Mesenteric fat pad (tissue), 1 donor: Measurements from ENCODE around the gene PAQR5. TPM values are rescaled to one million over a fixed set of nuclear protein-coding genes. Genes with fewer than 3 reads are reported as not detected.
"Not testable (repeated sequence)": the region's sequence is repeated elsewhere in the genome, so short reads cannot be mapped to it uniquely, and the experiment has no call there.

Source experiments
- DNase-seq: peaks from one replicate; pipeline ENCODE4 v3.0.0-alpha.2; 2020; ENCODE audit warnings: low spot score
- total RNA-seq: library from RNA; stranded (reverse); fragmentation: NEBNext Ultra II Directional; extraction: Animal tissue kit (Norgen Biotek cat#: 25700); gene quantifications from one replicate; pipeline ENCODE4 v1.2.1, GENCODE V29; 2021
- donor health status: DM: yes; HTN: yes; CAD: no.

PAQR5 gene
- total RNA-seq, 1 donor from 2014 or later = 0.74 TPM

DNA sequence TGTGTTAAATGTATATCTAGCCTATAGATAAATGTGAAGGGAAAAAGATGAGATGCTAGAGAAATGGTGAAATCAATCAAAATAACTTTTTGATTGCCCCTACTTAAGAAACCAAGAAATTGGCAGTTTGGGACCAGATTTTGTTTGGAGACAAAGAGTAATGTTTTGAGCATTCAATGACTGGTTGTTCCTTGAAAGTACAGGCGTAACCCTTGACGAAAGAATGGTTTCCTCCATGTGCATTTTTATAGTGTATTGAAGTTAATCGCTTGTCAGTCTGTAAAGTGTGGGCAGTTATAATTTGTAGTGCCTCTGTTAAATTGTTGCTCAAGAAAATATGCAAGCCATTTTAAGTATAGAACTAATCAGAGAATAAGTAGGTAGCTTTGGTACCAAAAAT, 116.7 kb downstream of the PAQR5 start:
- no peak for DNase-seq

DNA sequence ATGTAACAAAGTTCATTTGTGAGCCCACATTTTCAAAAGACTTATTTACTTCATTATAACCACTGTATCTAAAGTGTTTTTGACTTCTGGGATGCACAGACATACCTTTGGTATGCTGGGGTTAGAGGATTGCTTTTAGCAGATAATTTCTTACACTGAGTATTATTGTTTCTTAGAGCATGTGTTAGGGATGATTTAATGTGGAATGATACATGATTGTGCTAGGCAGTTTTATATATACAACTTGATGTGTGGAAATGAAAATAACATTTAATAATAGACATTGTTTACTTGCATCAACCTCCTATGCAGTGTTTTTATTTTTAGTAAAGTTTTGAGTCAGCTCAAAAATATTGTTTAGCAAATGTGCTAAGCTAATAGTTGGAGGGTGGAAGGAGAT, 118.9 kb downstream of the PAQR5 start:
- no peak for DNase-seq

DNA sequence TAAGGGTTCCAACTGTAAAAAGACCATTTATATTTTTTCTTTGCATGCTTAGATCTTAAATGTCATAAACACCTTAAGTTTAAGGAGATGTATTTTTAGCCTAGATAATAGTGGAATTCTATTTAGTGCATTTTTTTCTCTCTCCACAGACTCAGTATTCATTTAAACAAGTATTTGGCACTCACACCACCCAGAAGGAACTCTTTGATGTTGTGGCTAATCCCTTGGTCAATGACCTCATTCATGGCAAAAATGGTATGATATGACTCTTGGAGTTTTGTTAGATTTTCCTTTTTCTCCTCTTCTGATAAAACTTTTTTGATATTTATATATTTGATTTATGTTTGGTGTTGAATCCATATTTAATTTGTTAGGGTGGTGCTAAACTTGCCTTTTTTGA, 122.8 kb downstream of the PAQR5 start:
- DNase-seq = no peak

DNA sequence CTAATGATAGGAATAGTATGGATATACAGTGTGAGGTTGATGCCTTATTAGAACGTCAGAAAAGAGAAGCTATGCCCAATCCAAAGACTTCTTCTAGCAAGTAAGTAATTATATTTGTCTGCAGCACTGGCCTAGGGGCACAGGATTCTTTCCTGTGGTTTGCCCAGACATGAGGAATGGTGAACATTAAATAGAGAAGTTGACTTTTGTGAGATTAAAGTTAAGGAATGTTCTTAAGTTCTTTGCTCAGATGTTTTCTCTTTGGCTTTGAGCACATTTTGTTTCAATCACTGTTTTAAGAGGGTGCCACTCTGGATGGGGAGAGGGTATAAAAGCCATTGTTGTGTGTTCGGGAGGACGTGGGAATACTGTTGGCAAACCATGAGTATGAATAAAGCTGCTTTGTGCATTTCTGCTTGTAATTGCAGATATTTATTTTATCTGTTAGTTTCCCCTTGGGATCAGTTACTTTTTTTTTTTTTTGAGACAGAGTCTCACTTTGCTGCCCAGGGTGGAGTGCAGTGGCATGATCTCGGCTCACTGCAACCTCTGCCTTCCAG, 123.7 kb downstream of the PAQR5 start:
- no peak for DNase-seq

DNA sequence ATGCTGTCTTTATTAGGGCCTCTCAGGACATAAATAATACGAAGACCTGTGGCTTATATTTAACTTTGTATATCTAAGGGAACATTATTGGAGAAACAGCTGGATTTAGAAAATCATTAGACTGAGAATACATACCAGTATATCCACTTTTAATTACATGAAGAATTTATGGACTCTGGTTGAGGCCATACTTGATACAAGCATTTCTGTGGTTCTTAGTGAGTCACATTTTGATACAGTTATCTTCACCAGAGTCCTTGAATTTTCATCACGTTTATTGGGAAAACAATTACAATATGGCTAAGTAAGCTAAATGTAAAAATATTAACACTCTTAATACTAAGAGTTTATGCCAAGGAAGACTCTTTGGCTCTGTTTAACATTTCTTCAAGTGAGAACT, 125.3 kb downstream of the PAQR5 start:
- no peak for DNase-seq

DNA sequence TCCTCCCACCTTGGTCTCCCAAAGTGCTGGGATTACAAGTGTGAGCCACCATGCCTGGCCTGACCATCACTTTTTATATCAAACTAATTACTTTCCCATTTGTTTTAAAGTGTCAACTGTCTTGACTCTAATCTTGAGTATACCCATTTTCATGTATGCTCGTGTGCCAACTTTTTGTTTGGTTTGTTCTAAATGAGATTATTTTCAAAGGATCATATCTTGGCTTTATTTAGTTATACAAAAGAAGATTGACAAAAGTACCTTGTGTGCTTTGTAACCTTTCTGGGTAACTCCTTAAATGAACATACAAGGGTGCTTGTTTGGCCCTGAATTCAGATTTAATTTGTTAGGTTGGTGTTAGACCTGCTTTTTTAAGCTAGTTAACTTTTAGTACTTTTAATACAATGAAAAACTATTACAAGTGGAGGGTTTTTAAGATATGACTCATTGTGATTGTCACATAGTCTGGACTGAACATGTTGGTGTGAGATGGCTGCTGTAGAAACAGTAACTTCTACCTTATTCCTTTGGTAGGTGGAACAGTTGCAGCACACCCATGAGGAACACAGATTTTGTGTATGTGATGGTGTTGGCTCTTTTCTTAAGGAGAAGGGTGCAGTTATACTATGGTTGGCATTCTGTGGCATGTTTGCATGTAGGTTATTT, 126.2 kb downstream of the PAQR5 start:
- DNase-seq = no peak

DNA sequence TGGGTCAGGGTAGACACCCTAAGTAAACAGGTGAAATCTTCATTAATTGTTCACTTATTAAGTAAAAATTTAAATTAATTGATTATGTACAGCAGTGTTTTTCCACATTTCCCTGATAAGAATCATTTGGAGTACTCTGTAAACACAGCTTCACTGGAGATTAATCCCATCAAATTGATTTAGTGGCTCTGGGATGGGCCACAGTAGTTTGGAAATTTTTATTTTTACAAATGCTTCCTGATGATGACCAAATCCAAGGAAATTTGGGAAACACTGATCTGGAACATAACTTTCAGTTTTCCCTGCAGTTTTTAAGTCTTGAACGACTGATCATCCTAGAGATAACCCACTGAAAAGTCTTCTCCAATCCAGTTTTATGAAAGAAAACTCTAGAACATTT, 135.1 kb downstream of the PAQR5 start:
- DNase-seq = no peak

DNA sequence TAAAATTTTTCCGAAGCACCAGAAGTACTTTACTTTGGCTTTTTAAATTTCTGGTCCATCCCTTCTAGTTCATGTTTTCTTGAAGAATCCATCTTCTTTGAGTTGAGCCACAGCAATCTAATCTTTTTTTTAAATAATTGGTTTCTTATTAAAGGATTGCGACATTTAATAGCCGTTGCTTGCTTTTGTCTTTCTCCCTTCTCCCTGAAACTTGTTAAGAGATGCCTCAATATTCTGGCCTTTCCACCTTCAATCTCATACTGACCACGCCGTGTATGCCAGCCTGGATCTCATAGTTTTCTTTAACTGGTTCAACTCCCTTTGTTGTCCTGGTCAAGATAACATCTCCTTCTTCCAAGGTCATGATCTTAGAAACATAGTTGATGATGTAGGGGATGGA, 135.5 kb downstream of the PAQR5 start:
- DNase-seq = no peak

DNA sequence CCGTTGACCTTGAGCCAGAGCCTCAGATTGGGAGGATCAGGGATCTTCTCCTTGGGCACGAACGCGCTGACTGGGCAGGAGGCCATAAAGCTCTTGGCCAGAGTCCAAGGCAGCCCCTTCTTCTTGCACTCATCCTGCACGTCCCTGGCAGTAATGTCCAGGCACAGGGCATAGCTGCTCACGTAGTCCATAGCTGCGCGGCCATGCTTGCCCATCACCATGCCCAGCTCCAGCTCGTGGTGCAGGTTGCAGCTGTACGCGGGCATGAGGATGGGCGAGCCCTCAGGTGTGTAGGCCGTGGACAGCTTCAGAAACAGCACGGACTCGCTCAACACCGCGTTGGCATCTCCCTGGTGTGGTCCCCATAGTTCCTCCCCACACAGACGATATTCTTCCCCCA, 136.0 kb downstream of the PAQR5 start:
- DNase-seq = no peak

DNA sequence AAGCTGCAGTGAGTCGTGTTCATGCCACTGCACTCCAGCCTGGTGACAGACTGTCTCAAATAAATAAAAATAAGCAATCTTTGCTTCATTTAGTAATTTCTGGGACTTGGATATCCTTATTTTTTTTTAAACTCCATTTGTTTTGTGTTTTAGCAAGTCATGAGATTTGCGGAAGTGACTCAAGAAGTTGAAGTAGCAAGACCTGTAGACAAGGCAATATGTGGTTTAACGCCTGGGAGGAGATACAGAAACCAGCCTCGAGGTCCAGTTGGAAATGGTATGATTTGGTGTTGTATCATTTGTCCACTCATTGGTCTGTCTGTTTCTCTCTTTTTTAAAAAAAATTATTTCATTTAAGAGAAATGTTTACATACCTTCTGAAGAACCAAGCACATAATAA, 137.3 kb downstream of the PAQR5 start:
- no peak for DNase-seq

DNA sequence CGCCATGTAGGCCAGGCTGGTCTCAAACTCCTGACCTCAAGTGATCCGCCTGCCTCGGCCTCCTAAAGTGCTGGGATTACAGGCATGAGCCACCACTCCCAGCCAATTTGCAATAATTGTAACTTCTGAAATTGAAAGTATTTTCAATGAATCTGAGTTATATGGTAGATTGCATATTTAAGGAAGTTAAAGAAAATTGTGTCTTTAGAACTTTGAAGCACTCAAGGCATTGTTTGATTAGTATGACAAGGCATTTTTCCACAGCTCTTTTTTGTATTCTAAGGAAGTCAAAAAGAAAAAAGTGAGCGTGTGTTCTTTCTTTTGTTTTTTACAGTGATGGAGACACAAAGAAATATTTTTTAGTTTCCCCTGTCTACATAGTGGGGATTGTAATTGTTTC, 138.2 kb downstream of the PAQR5 start:
- DNase-seq = no peak

DNA sequence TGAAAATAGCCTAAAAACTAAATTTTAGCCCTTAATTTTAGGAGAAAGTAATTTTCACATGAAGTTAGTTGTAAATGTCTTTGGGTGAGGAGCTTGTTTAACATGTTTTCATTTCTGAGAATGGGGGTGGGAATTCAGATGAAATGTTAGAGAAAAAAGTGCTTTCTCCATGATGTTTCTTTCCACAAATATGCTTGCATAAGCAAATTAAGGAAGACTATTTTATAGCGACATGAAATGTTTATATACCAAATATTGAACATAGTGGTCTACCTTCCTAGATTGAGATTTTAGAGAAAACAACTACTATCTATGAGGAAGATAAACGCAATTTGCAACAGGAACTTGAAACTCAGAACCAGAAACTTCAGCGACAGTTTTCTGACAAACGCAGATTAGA, 140.9 kb downstream of the PAQR5 start:
- no peak for DNase-seq

DNA sequence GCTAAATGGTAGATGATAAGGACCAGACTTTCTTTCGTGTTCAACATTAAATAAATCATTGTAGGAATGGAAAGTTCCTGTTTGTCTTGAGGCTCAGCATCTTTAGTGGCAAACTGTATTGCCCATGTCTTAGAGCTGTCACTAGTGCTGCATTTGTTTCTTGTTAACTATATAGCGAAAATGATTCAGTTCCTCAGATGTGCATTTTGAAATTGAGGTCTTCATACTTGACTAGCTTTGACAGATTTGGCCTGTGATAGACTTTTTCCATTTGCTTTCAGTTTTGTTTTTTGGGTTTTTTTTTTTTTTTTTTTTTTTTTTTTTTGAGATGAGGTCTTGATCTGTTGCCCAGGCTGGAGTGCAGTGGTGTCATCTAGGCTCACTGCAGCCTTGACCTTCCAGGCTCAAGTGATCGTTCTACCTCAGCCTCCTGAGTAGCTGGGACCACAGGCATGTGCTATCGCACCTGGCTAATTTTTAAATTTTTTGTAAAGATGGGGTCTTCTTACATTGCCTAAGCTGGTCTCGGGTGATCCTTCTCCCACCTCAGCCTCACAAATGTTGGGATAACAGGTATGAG, 144.4 kb downstream of the PAQR5 start:
- DNase-seq = no peak

DNA sequence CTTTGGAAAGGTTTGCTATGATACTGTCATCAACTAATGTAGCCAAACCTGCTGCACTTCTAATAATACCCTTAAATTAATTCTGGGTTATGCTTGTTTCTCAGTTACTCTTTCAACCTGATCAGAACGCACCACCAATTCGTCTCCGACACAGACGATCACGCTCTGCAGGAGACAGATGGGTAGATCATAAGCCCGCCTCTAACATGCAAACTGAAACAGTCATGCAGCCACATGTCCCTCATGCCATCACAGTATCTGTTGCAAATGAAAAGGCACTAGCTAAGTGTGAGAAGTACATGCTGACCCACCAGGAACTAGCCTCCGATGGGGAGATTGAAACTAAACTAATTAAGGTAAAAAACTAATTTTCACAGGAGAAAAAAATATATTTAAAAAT, 146.0 kb downstream of the PAQR5 start:
- DNase-seq = no peak

DNA sequence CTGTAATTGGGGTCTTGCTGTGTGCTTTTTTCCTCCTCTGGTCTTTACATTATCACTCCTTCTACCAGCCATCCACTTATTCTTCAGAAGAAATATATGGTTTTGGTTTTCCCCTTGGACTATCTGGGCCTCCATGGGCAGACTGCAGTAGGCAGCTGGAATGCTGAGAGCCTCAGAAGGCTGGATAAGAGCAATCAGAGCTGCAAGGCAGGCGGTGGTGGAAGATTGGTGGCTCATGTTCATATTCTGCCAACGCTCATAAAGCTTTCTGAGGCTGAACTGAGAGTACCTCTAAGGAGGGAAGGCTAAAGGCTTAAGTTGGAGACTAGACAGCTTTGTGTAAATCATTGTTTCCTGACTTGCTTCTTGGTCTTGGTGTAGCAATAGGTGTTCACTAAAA, 148.2 kb downstream of the PAQR5 start:
- no peak for DNase-seq

DNA sequence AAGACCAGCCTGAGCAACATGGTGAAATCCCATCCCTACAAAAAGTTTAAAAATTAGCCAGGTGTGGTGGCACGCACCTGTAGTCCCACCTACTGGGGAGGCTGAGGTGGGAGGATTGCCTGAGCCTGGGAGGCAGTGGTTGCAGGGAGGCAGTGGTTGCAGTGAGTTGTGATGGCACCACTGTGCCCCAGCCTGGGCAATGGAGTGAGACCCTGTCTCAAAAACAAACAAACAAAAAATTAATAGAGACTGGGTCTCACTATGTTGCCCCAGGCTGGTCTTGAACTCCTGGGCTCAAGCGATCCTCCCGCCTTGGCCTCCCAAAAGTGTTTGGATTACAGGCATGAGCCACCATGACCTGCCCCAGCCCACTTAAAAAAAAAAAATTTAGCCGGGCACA, 151.5 kb downstream of the PAQR5 start:
- not testable (repeated sequence) for DNase-seq

DNA sequence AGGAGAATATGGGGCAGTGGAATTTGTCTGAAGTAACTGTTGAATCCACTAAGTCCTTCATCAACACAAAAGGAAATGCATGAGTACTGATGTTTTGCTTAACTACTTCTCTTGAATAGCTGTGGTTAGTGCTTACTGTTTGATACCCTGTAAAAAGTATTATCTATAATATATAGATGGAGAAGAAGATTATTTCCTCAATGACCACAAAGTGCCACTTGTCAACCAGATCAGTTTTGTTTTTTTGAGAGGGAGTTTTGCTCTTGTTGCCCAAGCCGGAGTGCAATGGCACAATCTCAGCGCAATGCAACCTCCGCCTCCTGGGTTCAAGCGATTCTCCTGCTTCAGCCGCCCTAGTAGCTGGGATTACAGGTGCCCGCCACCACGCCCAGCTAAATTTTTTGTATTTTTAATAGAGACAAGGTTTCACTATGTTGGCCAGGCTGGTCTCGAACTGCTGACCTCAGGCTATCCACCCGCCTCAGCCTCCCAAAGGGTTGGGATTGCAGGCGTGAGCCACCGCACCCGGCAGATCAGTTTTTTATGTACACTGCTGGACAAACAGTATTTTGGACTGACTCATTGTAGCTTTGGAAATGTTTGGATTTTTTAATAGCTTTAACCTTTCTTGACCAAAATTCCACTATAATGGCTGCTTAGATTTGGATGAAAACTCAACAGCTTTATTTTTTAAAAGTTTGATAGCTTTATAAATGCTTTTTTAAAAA, 152.4 kb downstream of the PAQR5 start:
- DNase-seq = no peak

DNA sequence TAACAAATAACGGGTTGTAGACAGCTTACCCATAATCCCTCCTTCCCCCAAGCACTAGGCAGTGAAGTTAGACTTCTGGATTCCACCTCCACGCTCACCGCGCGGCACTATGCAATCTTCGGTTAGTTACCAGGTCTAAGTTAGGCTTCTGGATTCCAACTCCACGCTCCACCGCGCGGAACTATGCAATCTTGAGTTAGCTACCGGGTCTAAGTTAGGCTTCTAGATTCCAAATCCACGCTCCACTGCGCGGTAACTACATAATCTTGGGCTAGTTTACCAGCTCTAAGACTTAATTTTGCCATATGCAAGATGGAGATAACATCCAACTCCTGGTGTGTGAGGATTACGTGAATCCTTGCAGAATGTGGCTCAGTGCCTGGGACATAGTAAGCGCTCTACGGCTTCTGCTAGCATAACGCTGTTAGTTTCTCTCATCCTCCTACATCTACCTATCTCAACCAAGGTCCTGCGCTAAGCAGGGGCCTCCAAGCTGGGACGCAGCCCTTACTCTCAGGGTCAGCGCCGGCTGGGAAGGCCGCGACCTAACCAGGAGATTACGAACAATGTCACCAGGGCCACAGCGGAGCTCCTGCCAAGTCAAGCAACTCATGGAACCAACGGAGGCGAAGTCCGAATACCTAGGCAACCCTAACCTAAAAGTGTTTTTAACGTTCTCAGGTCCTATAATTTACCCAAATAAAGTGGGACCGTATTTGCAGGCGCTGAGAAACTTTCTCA, 153.4 kb downstream of the PAQR5 start:
- DNase-seq = no peak

DNA sequence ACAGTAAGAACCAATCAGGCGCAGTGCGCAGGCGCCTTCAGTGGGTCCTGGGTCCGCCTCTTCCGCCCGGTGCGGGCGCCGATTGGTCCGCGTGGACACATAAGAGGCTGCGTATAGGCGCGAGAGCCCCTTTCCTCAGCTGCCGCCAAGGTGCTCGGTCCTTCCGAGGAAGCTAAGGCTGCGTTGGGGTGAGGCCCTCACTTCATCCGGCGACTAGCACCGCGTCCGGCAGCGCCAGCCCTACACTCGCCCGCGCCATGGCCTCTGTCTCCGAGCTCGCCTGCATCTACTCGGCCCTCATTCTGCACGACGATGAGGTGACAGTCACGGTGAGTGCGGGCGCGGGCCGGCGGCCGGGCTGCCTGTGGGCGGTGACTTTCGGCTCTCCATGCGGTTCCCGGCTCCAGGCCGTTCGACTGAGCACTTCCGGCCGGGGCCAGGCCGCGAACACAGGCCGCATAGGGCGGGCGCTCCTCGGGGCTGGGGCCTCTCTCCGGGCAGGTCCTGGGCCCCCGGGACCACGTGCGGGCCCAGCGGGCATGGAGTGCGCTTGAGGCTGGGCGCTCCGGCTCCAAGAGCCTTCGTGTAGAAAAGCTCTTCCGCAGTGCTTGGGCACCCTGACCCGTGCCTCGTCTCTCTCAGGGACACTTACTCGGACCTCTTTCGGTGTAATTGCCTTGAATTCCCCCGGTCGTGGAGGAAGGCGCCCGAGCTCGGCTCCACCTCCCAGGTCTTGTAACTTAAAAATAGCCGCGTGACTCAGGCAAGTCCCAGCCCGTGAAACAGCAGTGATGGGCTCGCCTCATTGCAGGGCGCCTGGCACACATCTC, 154.2 kb downstream of the PAQR5 start, which contains the start of gene RPLP1:
Gene RPLP1 (plus strand): TSS at position 127 of the 830 bp plus-strand sequence. CDS start 131 bp downstream, at position 258.
- DNase-seq = peak; percentile 99

DNA sequence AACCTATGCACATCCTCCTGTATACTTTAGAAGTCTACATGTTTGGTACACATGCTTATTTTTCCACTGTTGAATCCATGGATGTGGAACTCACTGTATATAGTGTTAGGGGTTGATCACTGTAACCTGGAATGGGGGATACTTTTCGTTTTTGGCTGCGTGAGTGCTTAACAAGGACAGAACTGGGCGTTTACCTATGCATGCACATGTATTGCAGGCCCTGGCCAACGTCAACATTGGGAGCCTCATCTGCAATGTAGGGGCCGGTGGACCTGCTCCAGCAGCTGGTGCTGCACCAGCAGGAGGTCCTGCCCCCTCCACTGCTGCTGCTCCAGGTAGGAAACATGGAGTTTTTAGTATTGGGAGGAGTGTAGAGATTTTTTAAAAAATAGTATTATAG, 156.2 kb downstream of the PAQR5 start:
- DNase-seq = no peak
